Measurements from ENCODE around the gene LTBP2. TPM values are rescaled to one million over a fixed set of nuclear protein-coding genes. Genes with fewer than 3 reads are reported as not detected.

Gene LTBP2
- total and polyA plus RNA-seq, 2 of the 8 experiments (the other 6 are each of a cell fraction or from before 2014, with no cell fraction given): 0.48 to 0.89 TPM

DNA sequence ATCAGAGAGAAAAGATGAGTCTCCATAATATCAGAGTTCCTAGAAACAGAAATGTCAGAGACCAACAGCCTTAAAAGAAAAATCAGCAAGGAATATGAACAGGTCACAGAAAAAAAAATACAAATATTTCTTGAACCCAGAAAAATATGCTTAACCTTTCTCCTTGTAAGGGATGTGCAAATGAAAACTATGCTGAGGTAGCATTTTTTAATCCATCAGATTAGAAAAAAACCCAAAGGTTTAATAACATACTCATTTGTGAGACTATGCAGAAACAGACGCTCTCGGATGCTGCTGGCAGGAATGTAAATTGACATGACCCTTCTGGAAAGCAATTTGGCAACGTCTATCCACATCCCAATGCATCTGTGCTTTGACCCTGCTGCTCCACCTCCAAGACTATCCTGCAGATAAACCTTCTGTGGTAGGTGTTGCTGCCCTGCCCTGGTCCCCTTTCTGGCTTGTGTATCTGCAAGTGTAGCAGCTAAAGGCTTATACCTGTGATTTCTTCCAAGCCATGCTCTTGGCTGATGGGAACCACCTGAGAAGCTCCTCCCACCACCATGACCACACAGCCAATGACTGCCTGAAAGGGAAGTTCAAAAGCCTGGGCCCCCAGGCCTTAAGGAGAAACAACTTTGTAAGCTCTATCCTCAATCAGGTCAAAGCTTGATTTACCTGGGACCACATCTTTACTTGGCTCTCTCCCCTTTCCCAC is 49.4 kb downstream of the LTBP2 start:
- H2BK20ac ChIP-seq (ENCODE audit: low read length): no peak overlapping the region
- TF ChIP-seq, protein P1, sequence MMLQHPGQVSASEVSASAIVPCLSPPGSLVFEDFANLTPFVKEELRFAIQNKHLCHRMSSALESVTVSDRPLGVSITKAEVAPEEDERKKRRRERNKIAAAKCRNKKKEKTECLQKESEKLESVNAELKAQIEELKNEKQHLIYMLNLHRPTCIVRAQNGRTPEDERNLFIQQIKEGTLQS (IDR thresholded peaks at IDR 0.05; ENCODE audit: insufficient read depth, low read depth, low read length): no peak
- TF ChIP-seq CHD2 (IDR thresholded peaks at IDR 0.05; ENCODE audit: low read length) (no peak), MAFK (IDR thresholded peaks at IDR 0.05; ENCODE audit: low read depth, low read length) (peak; percentile 45; the same call in 1 of the 2 replicates), CTBP2 (IDR thresholded peaks at IDR 0.05; ENCODE audit: borderline replicate concordance, insufficient read depth, insufficient read length, low read length) (no peak)
- no peaks in the 10 kb centered on the region for H3K36me3 ChIP-seq (ENCODE audit: control insufficient read depth in 2 of 4, insufficient read depth in 4 of 4, low read length in 3 of 4)
- H2AFZ ChIP-seq (ENCODE audit: low read length): peak overlapping the region; percentile 99
- no peak overlapping the region for H3K56ac ChIP-seq (replicated peaks; ENCODE audit: insufficient read length, low read depth, low read length)
- no peak overlapping the region for H3K27ac ChIP-seq (ENCODE audit: low read depth, low read length)
- H3K79me2 ChIP-seq (ENCODE audit: control insufficient read depth in 1 of 2, insufficient read depth in 2 of 2, low read length in 2 of 2): no peaks in the 10 kb centered on the region
- no peak overlapping the region for H3K14ac ChIP-seq (ENCODE audit: insufficient read length)
- ChIA-PET CTCF (ENCODE audit: partially characterized antibody) (interaction anchor here (0.6 to 6.0 kb wide), 9 partner anchors 11 to 241 kb away, joined by 3 to 39 read pairs (median 4); partner anchors contain the start of gene LTBP2), POLR2A (ENCODE audit: partially characterized antibody) (interaction anchor here (1.0 kb wide), 1 partner anchor 14 kb away, joined by 3 read pairs; no protein-coding TSS in a partner anchor)
- H4K91ac ChIP-seq (replicated peaks; ENCODE audit: insufficient read length, low read length): no peak overlapping the region
- no peak overlapping the region for H3K23ac ChIP-seq (ENCODE audit: insufficient read length)
- peaks cover 0 to 5% (median 1%) of the 10 kb centered on the region in 4 experiments; a peak in 4 of 7 replicates for H3K4me1 ChIP-seq (replicated peaks in 1 of 4; ENCODE audit: control insufficient read depth in 3 of 4, insufficient read depth in 4 of 4, low read length in 3 of 4)
- H3K18ac ChIP-seq (ENCODE audit: extremely low read depth, low read length): no peak overlapping the region
- H3K9ac ChIP-seq (replicated peaks in 1 of 4; ENCODE audit: extremely low read depth in 1 of 4, low read depth in 3 of 4, low read length in 3 of 4): no peak overlapping the region
- no peak overlapping the region for H4K5ac ChIP-seq (ENCODE audit: insufficient read length, low read depth, low read length)
- H3K4me3 ChIP-seq (ENCODE audit: extremely low read depth in 1 of 4, insufficient read depth in 2 of 4, low read depth in 3 of 4, low read length in 4 of 4): no peak overlapping the region
- H4K20me1 ChIP-seq (replicated peaks in 1 of 2; ENCODE audit: control insufficient read depth in 1 of 2, insufficient read depth in 2 of 2, low read length in 2 of 2): no peaks in the 10 kb centered on the region
- no peak overlapping the region for H3K4ac ChIP-seq (replicated peaks; ENCODE audit: insufficient read length, low read depth, low read length)
- no peaks in the 10 kb centered on the region for H3K27me3 ChIP-seq (replicated peaks in 1 of 4; ENCODE audit: control insufficient read depth in 3 of 4, extremely low read depth in 1 of 4, insufficient read depth in 3 of 4, low read length in 3 of 4)
- H3K9me3 ChIP-seq (ENCODE audit: insufficient read depth in 2 of 2, low read depth in 1 of 2, low read length in 1 of 2): no peaks in the 10 kb centered on the region
- peak; percentile 45 for FAIRE-seq
- no peak overlapping the region for H4K8ac ChIP-seq (ENCODE audit: extremely low read depth, insufficient read depth, low read length)
- WGBS, 2 experiments (ENCODE audit: extremely low coverage in 1 of 2, insufficient coverage in 1 of 2, insufficient read length in 1 of 2, insufficient replicate concordance in 2 of 2, low coverage in 1 of 2, low lambda C conversion rate in 2 of 2, missing lambda C conversion rate in 1 of 2): 66% methylated on average over 3 of the region's 3 CpGs; no CpG with 5 or more reads in 1 of the 2 experiments
- no peak overlapping the region for H3K4me2 ChIP-seq (ENCODE audit: insufficient read depth in 1 of 2, low read depth in 2 of 2, low read length in 2 of 2)
- H2BK15ac ChIP-seq (ENCODE audit: low read length): no peak overlapping the region
- H2BK5ac ChIP-seq (ENCODE audit: low read depth, low read length): no peak overlapping the region
- no peak overlapping the region for H2AK5ac ChIP-seq (ENCODE audit: low read depth, low read length)
- DNase-seq (ENCODE audit: low read depth in 1 of 2, low spot score in 2 of 2): peak in 1 of 2 experiments; percentile 60
- no peak overlapping the region for H2BK120ac ChIP-seq (replicated peaks; ENCODE audit: low read depth, low read length)
- no peaks in the 10 kb centered on the region for H3K79me1 ChIP-seq (ENCODE audit: low read depth, low read length)
- no peaks in the 10 kb centered on the region; the same call in 1 of the 2 replicates for H3K23me2 ChIP-seq (ENCODE audit: low read depth, low read length)
- H2BK12ac ChIP-seq (ENCODE audit: low read depth, low read length): no peak overlapping the region

All from H1 (cell line).